Hepatocyte (in vitro differentiated cells): ENCODE data around the gene EHMT2. TPM values are rescaled to one million over a fixed set of nuclear protein-coding genes. Genes with fewer than 3 reads are reported as not detected.
A peak's percentile ranks its signal among the peaks of the same experiment; 100 is the strongest.

ENCODE experiments used
- DNase-seq: peaks from one replicate; pipeline ENCODE4 v3.0.0-alpha.2; 2016; ENCODE audit warnings: low spot score
- H2AFZ ChIP-seq: fragments of 200-600 bp; sonication (generic); 2 replicates; pipeline ENCODE4 v1.6.0; 2016; ENCODE audit warnings: antibody characterized with exemption, mild to moderate bottlenecking
- H3K27ac ChIP-seq: fragments of 200-600 bp; sonication (generic); 2 replicates; pipeline ENCODE4 v1.5.1; 2016; ENCODE audit warnings: mild to moderate bottlenecking
- H3K27me3 ChIP-seq: fragments of 200-600 bp; sonication (generic); 2 replicates; pipeline ENCODE4 v1.6.1; 2016
- H3K36me3 ChIP-seq: fragments of 200-600 bp; sonication (generic); replicated peaks from 2 replicates; pipeline ENCODE4 v1.5.1; 2016; ENCODE audit warnings: low read depth; ENCODE audit not compliant: insufficient read depth
- H3K4me1 ChIP-seq: fragments of 200-600 bp; sonication (generic); 2 replicates; pipeline ENCODE4 v1.5.1; 2016; ENCODE audit warnings: mild to moderate bottlenecking, moderate library complexity; ENCODE audit not compliant: insufficient read depth
- H3K4me2 ChIP-seq: fragments of 200-600 bp; sonication (generic); 2 replicates; pipeline ENCODE4 v1.6.0; 2016
- H3K4me3 ChIP-seq: fragments of 200-600 bp; sonication (generic); 2 replicates; pipeline ENCODE4 v1.5.1; 2016; ENCODE audit warnings: mild to moderate bottlenecking
- H3K79me2 ChIP-seq: fragments of 200-600 bp; sonication (generic); 2 replicates; pipeline ENCODE4 v1.6.0; 2017; ENCODE audit warnings: mild to moderate bottlenecking
- H3K9me2 ChIP-seq: fragments of 200-600 bp; sonication (generic); replicated peaks from 2 replicates; pipeline ENCODE4 v1.6.0; 2017; ENCODE audit warnings: mild to moderate bottlenecking; ENCODE audit not compliant: insufficient read depth
- H3K9me3 ChIP-seq: fragments of 200-600 bp; sonication (generic); 2 replicates; pipeline ENCODE4 v1.5.1; 2016; ENCODE audit warnings: low read depth, mild to moderate bottlenecking
- H4K20me1 ChIP-seq: fragments of 200-600 bp; sonication (generic); 2 replicates; pipeline ENCODE4 v1.6.0; 2016; ENCODE audit warnings: mild to moderate bottlenecking; ENCODE audit not compliant: insufficient read depth, poor library complexity, severe bottlenecking
- CTCF ChIP-seq: fragments of 200-600 bp; sonication (generic); IDR thresholded peaks from 2 replicates; pipeline ENCODE4 v1.5.1; 2016; ENCODE audit warnings: antibody characterized with exemption, mild to moderate bottlenecking; ENCODE audit not compliant: poor library complexity
- EZH2 ChIP-seq: fragments of 200-600 bp; sonication (generic); IDR thresholded peaks from 2 replicates; pipeline ENCODE4 v1.6.1; 2016; ENCODE audit warnings: antibody characterized with exemption, mild to moderate bottlenecking, borderline replicate concordance
- EZH2phosphoT487 ChIP-seq: fragments of 200-600 bp; sonication (generic); IDR thresholded peaks from one replicate; pipeline ENCODE4 v1.6.1; 2018; ENCODE audit warnings: antibody characterized with exemption, mild to moderate bottlenecking, low read depth, moderate library complexity; ENCODE audit not compliant: unreplicated experiment, severe bottlenecking
- WGBS: methylation state at CpG from one replicate; pipeline ENCODE4 v1.1.6; 2016; ENCODE audit warnings: low lambda C conversion rate; ENCODE audit errors: missing lambda C conversion rate; 5-methylcytosine and 5-hydroxymethylcytosine counted together
- polyA plus RNA-seq: library from polyadenylated mRNA; unstranded; fragments of >200 nt; fragmentation: Nextera tagmentation; extraction: Ambion mirVana; gene quantifications from 2 replicates; pipeline ENCODE4 v1.2.1, GENCODE V29; 2016
- small RNA-seq: library from RNA; depleted of rRNA; stranded (forward); fragments of <200 nt; gene quantifications from one replicate; pipeline ENCODE3, GENCODE V24; 2014
- total RNA-seq: library from RNA; depleted of rRNA; stranded (reverse); fragments of >200 nt; gene quantifications from 2 replicates; pipeline ENCODE4 v1.2.3, GENCODE V29; 2014

The EHMT2 gene
- total and polyA plus RNA-seq, 2 experiments from 2014 or later: 40.0 to 41.9 TPM

GRCh38 chr6:31834367-31835250, 62.9 kb downstream of the EHMT2 start:
- Histone ChIP-seq H4K20me1 (peaks cover 29% of the 10 kb centered on the region), H3K79me2 (peaks cover 78% of the 10 kb centered on the region), H3K27ac (peak overlapping the region; percentile 88), H3K27me3 (no peaks in the 10 kb centered on the region), H3K9me3 (no peaks in the 10 kb centered on the region), H3K9me2 (no peaks in the 10 kb centered on the region), H2AFZ (peak overlapping the region; percentile 51), H3K4me1 (peaks cover 28% of the 10 kb centered on the region), H3K4me2 (peak overlapping the region; percentile 82), H3K4me3 (peak overlapping the region; percentile 62), H3K36me3 (no peaks in the 10 kb centered on the region)
- WGBS: 2% methylated on average over 59 of the region's 59 CpGs
- DNase-seq: peak; percentile 94
- TF ChIP-seq EZH2: no peak
- TF ChIP-seq CTCF: no peak
- no peak for TF ChIP-seq EZH2phosphoT487

- Histone ChIP-seq H3K4me3 (peak overlapping the region; percentile 75), H3K79me2 (peaks cover 54% of the 10 kb centered on the region), H3K36me3 (no peaks in the 10 kb centered on the region), H3K27ac (peak overlapping the region; percentile 86), H3K4me2 (peak overlapping the region; percentile 85), H3K9me2 (no peaks in the 10 kb centered on the region), H4K20me1 (peaks cover 4% of the 10 kb centered on the region), H3K4me1 (peaks cover 15% of the 10 kb centered on the region), H2AFZ (no peak overlapping the region), H3K9me3 (no peaks in the 10 kb centered on the region), H3K27me3 (no peaks in the 10 kb centered on the region)
- 92% methylated on average over 15 of the region's 15 CpGs for WGBS
- TF ChIP-seq CTCF (no peak), EZH2 (no peak), EZH2phosphoT487 (no peak)
- no peak for DNase-seq
These were observed 65.9 kb downstream of the EHMT2 start for GRCh38 chr6:31831350-31832215.

- H3K4me1 ChIP-seq: peaks cover 22% of the 10 kb centered on the region
- no peaks in the 10 kb centered on the region for H3K27me3 ChIP-seq
- no peaks in the 10 kb centered on the region for H3K9me2 ChIP-seq
- H3K79me2 ChIP-seq: peaks cover 48% of the 10 kb centered on the region
- H3K36me3 ChIP-seq: no peaks in the 10 kb centered on the region
- WGBS: 74% methylated on average over 6 of the region's 6 CpGs
- no peaks in the 10 kb centered on the region for H4K20me1 ChIP-seq
- H3K4me2 ChIP-seq: peak overlapping the region; percentile 85
- H3K9me3 ChIP-seq: no peaks in the 10 kb centered on the region
- peak overlapping the region; percentile 75 for H3K4me3 ChIP-seq
- peak overlapping the region; percentile 86 for H3K27ac ChIP-seq
- TF ChIP-seq EZH2: no peak
- no peak for TF ChIP-seq EZH2phosphoT487
- no peak for TF ChIP-seq CTCF
- no peak for DNase-seq
- H2AFZ ChIP-seq: peak overlapping the region; percentile 41
These were observed 66.6 kb downstream of the EHMT2 start for GRCh38 chr6:31830886-31831335.

Small RNAs within 50 kb of the gene (small RNA-seq; reads per million reads assigned to genes)
- gene AL645922.1 (not detected), gene SNORD48 (891 reads per million, percentile 99 among the genes with 10 or more reads in this experiment), gene SNORD52 (not detected)

Other genes starting within 250 kb of the EHMT2 start
Only the 30 nearest of the 36 such genes appear.
- 2.2 and 5.3 TPM in 2 replicates for gene LY6G5B, start 227.7 kb downstream of the EHMT2 start, total RNA-seq
- 14.9 and 18.9 TPM in 2 replicates for gene LY6G5B, start 227.7 kb downstream of the EHMT2 start, polyA plus RNA-seq
- gene LY6G5C, start 216.6 kb downstream of the EHMT2 start, total RNA-seq: 0.32 TPM in 1 of 2 replicates, not detected in the other
- gene LY6G5C, start 216.6 kb downstream of the EHMT2 start, polyA plus RNA-seq: 0.63 and 5.0 TPM in 2 replicates
- 63.2 and 66.8 TPM in 2 replicates for gene ABHD16A, start 194.4 kb downstream of the EHMT2 start, total RNA-seq
- gene ABHD16A, start 194.4 kb downstream of the EHMT2 start, polyA plus RNA-seq: 81.3 and 94.7 TPM in 2 replicates
- gene LY6G6F, start 190.8 kb downstream of the EHMT2 start, total RNA-seq: not detected in 2 replicates
- gene LY6G6F, start 190.8 kb downstream of the EHMT2 start, polyA plus RNA-seq: not detected in 2 replicates
- 1.3 TPM in 1 of 2 replicates, not detected in the other for gene LY6G6D, start 182.3 kb downstream of the EHMT2 start, total RNA-seq
- 1.2 and 3.0 TPM in 2 replicates for gene LY6G6D, start 182.3 kb downstream of the EHMT2 start, polyA plus RNA-seq
- not detected in 2 replicates for gene LY6G6C, start 176.0 kb downstream of the EHMT2 start, total RNA-seq
- 0.30 and 0.39 TPM in 2 replicates for gene LY6G6C, start 176.0 kb downstream of the EHMT2 start, polyA plus RNA-seq
- gene MPIG6B, start 174.3 kb downstream of the EHMT2 start, total RNA-seq: not detected in 2 replicates
- 0.33 TPM in 1 of 2 replicates, not detected in the other for gene MPIG6B, start 174.3 kb downstream of the EHMT2 start, polyA plus RNA-seq
- gene DDAH2, start 168.4 kb downstream of the EHMT2 start, total RNA-seq: 93.8 and 108 TPM in 2 replicates
- gene DDAH2, start 168.4 kb downstream of the EHMT2 start, polyA plus RNA-seq: 137 and 157 TPM in 2 replicates
- gene CLIC1, start 161.2 kb downstream of the EHMT2 start, total RNA-seq: 454 and 463 TPM in 2 replicates
- gene CLIC1, start 161.2 kb downstream of the EHMT2 start, polyA plus RNA-seq: 555 and 599 TPM in 2 replicates
- 6.4 and 7.9 TPM in 2 replicates for gene MSH5, start 157.7 kb downstream of the EHMT2 start, total RNA-seq
- gene MSH5, start 157.7 kb downstream of the EHMT2 start, polyA plus RNA-seq: 4.9 and 8.5 TPM in 2 replicates
- 1.4 and 4.1 TPM in 2 replicates for gene SAPCD1, start 135.0 kb downstream of the EHMT2 start, total RNA-seq
- 1.8 and 2.0 TPM in 2 replicates for gene SAPCD1, start 135.0 kb downstream of the EHMT2 start, polyA plus RNA-seq
- gene VWA7, start 120.4 kb downstream of the EHMT2 start, total RNA-seq: 1.5 and 3.4 TPM in 2 replicates
- gene VWA7, start 120.4 kb downstream of the EHMT2 start, polyA plus RNA-seq: 2.8 and 5.2 TPM in 2 replicates
- gene VARS1, start 101.9 kb downstream of the EHMT2 start, total RNA-seq: 23.3 and 36.6 TPM in 2 replicates
- gene VARS1, start 101.9 kb downstream of the EHMT2 start, polyA plus RNA-seq: 51.0 and 59.6 TPM in 2 replicates
- gene LSM2, start 90.7 kb downstream of the EHMT2 start, total RNA-seq: 42.9 and 51.9 TPM in 2 replicates
- 48.7 and 57.9 TPM in 2 replicates for gene LSM2, start 90.7 kb downstream of the EHMT2 start, polyA plus RNA-seq
- gene HSPA1L, start 82.4 kb downstream of the EHMT2 start, total RNA-seq: 1.4 and 2.2 TPM in 2 replicates
- gene HSPA1L, start 82.4 kb downstream of the EHMT2 start, polyA plus RNA-seq: 1.0 and 2.7 TPM in 2 replicates
- gene HSPA1A, start 82.2 kb downstream of the EHMT2 start, total RNA-seq: 83.3 and 84.3 TPM in 2 replicates
- gene HSPA1A, start 82.2 kb downstream of the EHMT2 start, polyA plus RNA-seq: 50.0 and 82.2 TPM in 2 replicates
- gene HSPA1B, start 70.0 kb downstream of the EHMT2 start, total RNA-seq: 172 and 177 TPM in 2 replicates
- gene HSPA1B, start 70.0 kb downstream of the EHMT2 start, polyA plus RNA-seq: 82.1 and 111 TPM in 2 replicates
- 402 and 407 TPM in 2 replicates for gene NEU1, start 34.9 kb downstream of the EHMT2 start, total RNA-seq
- gene NEU1, start 34.9 kb downstream of the EHMT2 start, polyA plus RNA-seq: 331 and 388 TPM in 2 replicates
- gene SLC44A4, start 18.7 kb downstream of the EHMT2 start, total RNA-seq: 76.2 and 92.0 TPM in 2 replicates
- 73.5 and 90.8 TPM in 2 replicates for gene SLC44A4, start 18.7 kb downstream of the EHMT2 start, polyA plus RNA-seq
- gene ZBTB12, start 4.4 kb upstream of the EHMT2 start, total RNA-seq: 4.4 and 4.9 TPM in 2 replicates
- gene ZBTB12, start 4.4 kb upstream of the EHMT2 start, polyA plus RNA-seq: 0.07 TPM in 1 of 2 replicates, not detected in the other
- 46.3 and 48.3 TPM in 2 replicates for gene C2, start 30.0 kb upstream of the EHMT2 start, total RNA-seq
- gene C2, start 30.0 kb upstream of the EHMT2 start, polyA plus RNA-seq: 41.1 and 46.4 TPM in 2 replicates
- gene CFB, start 48.4 kb upstream of the EHMT2 start, total RNA-seq: 190 and 199 TPM in 2 replicates
- gene CFB, start 48.4 kb upstream of the EHMT2 start, polyA plus RNA-seq: 287 and 349 TPM in 2 replicates
- gene NELFE, start 61.3 kb upstream of the EHMT2 start, total RNA-seq: 70.1 and 78.2 TPM in 2 replicates
- 78.7 and 86.9 TPM in 2 replicates for gene NELFE, start 61.3 kb upstream of the EHMT2 start, polyA plus RNA-seq
- gene SKIC2, start 61.5 kb upstream of the EHMT2 start, total RNA-seq: 34.2 and 53.2 TPM in 2 replicates
- gene SKIC2, start 61.5 kb upstream of the EHMT2 start, polyA plus RNA-seq: 61.7 and 64.3 TPM in 2 replicates
- gene DXO, start 74.4 kb upstream of the EHMT2 start, total RNA-seq: 16.1 and 22.2 TPM in 2 replicates
- 39.3 and 43.8 TPM in 2 replicates for gene DXO, start 74.4 kb upstream of the EHMT2 start, polyA plus RNA-seq
- 49.1 and 66.8 TPM in 2 replicates for gene C4A, start 84.4 kb upstream of the EHMT2 start, total RNA-seq
- 69.9 and 74.4 TPM in 2 replicates for gene C4A, start 84.4 kb upstream of the EHMT2 start, polyA plus RNA-seq
- 57.5 and 68.9 TPM in 2 replicates for gene C4B, start 117.1 kb upstream of the EHMT2 start, total RNA-seq
- gene C4B, start 117.1 kb upstream of the EHMT2 start, polyA plus RNA-seq: 78.0 and 80.0 TPM in 2 replicates
- gene CYP21A2, start 140.7 kb upstream of the EHMT2 start, total RNA-seq: 0.12 and 1.4 TPM in 2 replicates
- gene CYP21A2, start 140.7 kb upstream of the EHMT2 start, polyA plus RNA-seq: 1.7 and 2.4 TPM in 2 replicates
- gene TNXB, start 211.6 kb upstream of the EHMT2 start, total RNA-seq: 11.6 and 22.0 TPM in 2 replicates
- gene TNXB, start 211.6 kb upstream of the EHMT2 start, polyA plus RNA-seq: 7.3 and 9.2 TPM in 2 replicates
- gene ATF6B, start 230.5 kb upstream of the EHMT2 start, total RNA-seq: 37.9 and 41.9 TPM in 2 replicates
- 43.7 and 52.6 TPM in 2 replicates for gene ATF6B, start 230.5 kb upstream of the EHMT2 start, polyA plus RNA-seq